K562 (cell line): ENCODE measurements around the gene U2SURP.

Source experiments
- CBX5 ChIP-seq: IDR thresholded peaks from 2 replicates; pipeline ENCODE4 v1.6.1; 2014; ENCODE audit warnings: low read depth, borderline replicate concordance
- GATA2 ChIP-seq: sonication (generic); formaldehyde crosslinking; IDR thresholded peaks from 2 replicates; pipeline ENCODE4 v1.4.0; 2020; ENCODE audit warnings: mild to moderate bottlenecking, missing genetic modification reagents
- HDGF ChIP-seq: fragments of 450-650 bp; IDR thresholded peaks from 2 replicates; pipeline ENCODE4 v1.6.1; 2016
- SREBF2 ChIP-seq: sonication (generic); formaldehyde crosslinking; IDR thresholded peaks from 2 replicates; pipeline ENCODE4 v1.4.0; 2020; ENCODE audit warnings: mild to moderate bottlenecking, missing genetic modification reagents
- ZNF23 ChIP-seq: fragments of 250-450 bp; sonication (Bioruptor Pico); IDR thresholded peaks from 2 replicates; pipeline ENCODE4 v1.4.0; 2020; ENCODE audit warnings: mild to moderate bottlenecking
- TF ChIP-seq, protein P1 (sequence below): fragments of 450-650 bp; IDR thresholded peaks from 2 replicates; pipeline ENCODE4 v1.6.1; 2018; ENCODE audit warnings: mild to moderate bottlenecking, low read depth; ENCODE audit not compliant: partially characterized antibody

DNA sequence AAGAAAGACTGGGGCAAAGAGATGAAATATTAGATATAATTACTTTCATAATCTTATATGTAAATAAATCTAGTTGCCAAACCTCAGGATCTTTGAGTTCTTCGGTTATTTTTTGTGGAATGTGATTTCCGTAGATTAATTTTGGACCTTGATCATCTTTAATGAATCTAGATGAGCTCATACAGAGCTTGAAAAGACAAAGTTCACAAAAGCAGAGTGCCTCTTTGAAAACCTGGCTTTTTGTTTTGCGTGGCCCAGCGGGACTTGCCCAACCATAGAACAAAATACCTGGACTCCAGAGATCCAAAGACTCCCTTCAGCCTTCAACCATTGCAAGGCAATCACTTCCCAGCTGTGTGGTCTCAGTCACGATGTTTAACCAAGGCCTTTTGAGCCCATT is 63.4 kb downstream of the U2SURP start:
- TF ChIP-seq HDGF (no peak), GATA2 (CRISPR knock-in tag) (no peak), CBX5 (no peak), SREBF2 (CRISPR knock-in tag) (no peak), ZNF23 (CRISPR knock-in tag) (no peak)
- TF ChIP-seq, protein P1, sequence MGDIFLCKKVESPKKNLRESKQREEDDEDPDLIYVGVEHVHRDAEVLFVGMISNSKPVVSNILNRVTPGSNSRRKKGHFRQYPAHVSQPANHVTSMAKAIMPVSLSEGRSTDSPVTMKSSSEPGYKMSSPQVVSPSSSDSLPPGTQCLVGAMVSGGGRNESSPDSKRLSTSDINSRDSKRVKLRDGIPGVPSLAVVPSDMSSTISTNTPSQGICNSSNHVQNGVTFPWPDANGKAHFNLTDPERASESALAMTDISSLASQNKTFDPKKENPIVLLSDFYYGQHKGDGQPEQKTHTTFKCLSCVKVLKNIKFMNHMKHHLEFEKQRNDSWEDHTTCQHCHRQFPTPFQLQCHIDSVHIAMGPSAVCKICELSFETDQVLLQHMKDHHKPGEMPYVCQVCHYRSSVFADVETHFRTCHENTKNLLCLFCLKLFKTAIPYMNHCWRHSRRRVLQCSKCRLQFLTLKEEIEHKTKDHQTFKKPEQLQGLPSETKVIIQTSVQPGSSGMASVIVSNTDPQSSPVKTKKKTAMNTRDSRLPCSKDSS = no peak
